T-helper 17 cell (primary cell): ENCODE results near the gene SLC1A1. TPM values are rescaled to one million over a fixed set of nuclear protein-coding genes. Genes with fewer than 3 reads are reported as not detected.

Experiments
- ATAC-seq: fragments of 150-1000 bp; cut with Tn5 transposase; 2 replicates; pipeline ENCODE4 v1.10.0; 2021; ENCODE audit warnings: mild to moderate bottlenecking, moderate library complexity
- DNase-seq, 3 donors: peaks; one replicate each; pipeline versions ENCODE4 v3.0.0 to v3.0.0-alpha.2; 2020 to 2021
- H3K9me3 ChIP-seq: one replicate; pipeline ENCODE4 v1.7.0; 2013; ENCODE audit warnings: low read length, mild to moderate bottlenecking; ENCODE audit not compliant: control insufficient read depth, poor library complexity, severe bottlenecking
- H3K27ac Mint-ChIP-seq: one replicate; pipeline ENCODE4 v1.8.0; 2022; ENCODE audit warnings: mild to moderate bottlenecking, moderate library complexity, mixed read lengths
- H3K27me3 Mint-ChIP-seq: one replicate; pipeline ENCODE4 v1.8.0; 2022; ENCODE audit warnings: mixed read lengths
- H3K36me3 Mint-ChIP-seq: one replicate; pipeline ENCODE4 v1.8.0; 2022; ENCODE audit warnings: low read depth, mixed read lengths
- H3K4me1 Mint-ChIP-seq: one replicate; pipeline ENCODE4 v1.8.0; 2022; ENCODE audit warnings: mild to moderate bottlenecking, mixed read lengths
- H3K4me3 Mint-ChIP-seq: one replicate; pipeline ENCODE4 v1.8.0; 2022; ENCODE audit warnings: mild to moderate bottlenecking, moderate library complexity, mixed read lengths
- total RNA-seq, 4 donors: library from RNA in 2 of 4; stranded (reverse) in 2 of 4; gene quantifications; one replicate each; pipeline ENCODE4 v1.2.3 and lab custom pipeline; 2022 to 2026

SLC1A1 gene
- total RNA-seq, 2 donors from 2014 or later = 0.07 to 0.13 TPM

DNA sequence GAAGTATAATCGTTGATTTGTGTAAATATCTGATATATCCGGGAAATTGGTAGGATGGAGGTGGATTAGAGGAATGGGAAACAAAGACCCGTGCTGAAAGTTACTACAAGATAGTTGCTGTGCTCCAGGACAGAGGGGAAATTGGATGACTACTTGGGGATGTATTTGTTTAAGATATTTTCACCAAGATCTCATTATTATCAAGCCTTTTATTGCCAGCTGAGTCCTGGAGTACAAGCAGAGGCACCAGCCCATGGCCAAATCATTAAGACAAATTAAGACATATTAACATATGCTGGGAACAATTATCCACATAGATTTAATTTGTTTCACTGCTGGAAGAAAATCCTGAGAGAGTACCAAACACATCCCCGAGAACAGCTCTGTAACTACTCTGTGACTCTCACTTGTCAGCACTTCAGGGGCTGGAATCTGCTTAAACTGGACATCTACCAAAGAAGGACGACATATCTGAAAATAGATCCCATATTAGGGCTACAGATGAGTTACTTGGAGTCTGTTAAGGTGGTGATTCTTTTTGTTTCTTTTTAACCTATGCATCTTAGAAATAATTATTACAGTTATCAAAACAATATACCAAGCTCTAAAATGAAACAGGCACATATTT, 68.2 kb downstream of the SLC1A1 start:
- no peak for ATAC-seq
- no peak for DNase-seq

GRCh38 chr9:4559261-4560182, 69.3 kb downstream of the SLC1A1 start:
- no peaks in the 10 kb centered on the region for H3K9me3 ChIP-seq
- ATAC-seq (no peak), DNase-seq (no peak)
- peaks cover 13% of the 10 kb centered on the region for H3K4me1 Mint-ChIP-seq
- peaks cover 6% of the 10 kb centered on the region for H3K27me3 Mint-ChIP-seq
- H3K4me3 Mint-ChIP-seq = no peak overlapping the region
- H3K27ac Mint-ChIP-seq = no peak overlapping the region
- H3K36me3 Mint-ChIP-seq = no peaks in the 10 kb centered on the region

More for the DNA sequence above, 68.2 kb downstream of the SLC1A1 start:
- H3K4me1 Mint-ChIP-seq = peaks cover 13% of the 10 kb centered on the region
- peaks cover 6% of the 10 kb centered on the region for H3K27me3 Mint-ChIP-seq
- no peaks in the 10 kb centered on the region for H3K9me3 ChIP-seq
- no peaks in the 10 kb centered on the region for H3K36me3 Mint-ChIP-seq
- no peak overlapping the region for H3K27ac Mint-ChIP-seq
- H3K4me3 Mint-ChIP-seq = no peak overlapping the region

- DNase-seq (no peak), ATAC-seq (no peak)
- Mint-ChIP-seq H3K4me3 (no peak overlapping the region), H3K4me1 (peaks cover 7% of the 10 kb centered on the region), H3K27ac (no peak overlapping the region), H3K36me3 (no peaks in the 10 kb centered on the region), H3K27me3 (peaks cover 6% of the 10 kb centered on the region)
- H3K9me3 ChIP-seq = no peaks in the 10 kb centered on the region
These were observed 72.8 kb downstream of the SLC1A1 start for GRCh38 chr9:4563105-4563504.

DNA sequence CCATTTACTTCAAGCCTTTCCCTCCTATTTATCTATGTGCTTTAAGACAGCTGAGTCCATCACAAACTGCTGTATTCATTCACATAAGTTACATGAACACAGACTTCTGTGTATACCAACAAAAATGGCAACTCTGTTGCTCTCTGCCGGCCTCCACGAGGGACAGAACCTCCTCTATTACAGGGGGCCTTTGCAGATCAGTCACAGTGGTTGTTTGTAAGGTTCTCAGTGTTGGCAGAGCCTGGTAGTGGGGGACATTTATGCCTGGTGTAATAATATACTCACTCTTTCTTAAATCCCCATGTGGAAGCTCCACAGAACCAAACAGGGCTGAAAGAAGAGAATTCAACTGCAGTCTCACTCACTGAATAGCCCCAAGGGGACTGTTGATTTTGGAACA, 76.5 kb downstream of the SLC1A1 start:
- no peaks in the 10 kb centered on the region for H3K9me3 ChIP-seq
- Mint-ChIP-seq H3K27ac (no peak overlapping the region), H3K27me3 (no peaks in the 10 kb centered on the region), H3K36me3 (no peaks in the 10 kb centered on the region), H3K4me1 (peaks cover 7% of the 10 kb centered on the region), H3K4me3 (no peak overlapping the region)
- no peak for ATAC-seq
- DNase-seq = no peak

- ATAC-seq = no peak
These were observed 77.3 kb downstream of the SLC1A1 start for GRCh38 chr9:4567601-4568000.

DNA sequence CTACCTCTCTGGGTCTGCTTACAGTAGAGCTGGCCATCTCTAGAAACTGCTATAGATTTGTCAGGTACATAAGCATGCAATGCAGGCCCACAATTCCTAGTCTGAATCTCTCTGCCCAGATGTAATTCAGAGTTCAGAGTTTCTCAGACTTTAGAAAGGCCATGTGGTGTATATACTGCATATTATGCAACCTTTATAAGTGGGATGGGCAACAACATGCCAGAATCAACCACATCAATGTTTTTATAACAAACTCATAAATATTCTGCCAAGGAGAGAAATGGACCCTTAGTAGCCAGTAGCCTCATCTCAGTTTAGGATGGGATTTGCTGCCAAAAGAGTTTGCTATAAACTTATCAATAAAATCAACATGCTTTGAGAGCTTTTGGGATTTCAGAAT, 78.8 kb downstream of the SLC1A1 start:
- Mint-ChIP-seq H3K27ac (no peak overlapping the region), H3K4me1 (peaks cover 9% of the 10 kb centered on the region), H3K4me3 (no peak overlapping the region), H3K36me3 (no peaks in the 10 kb centered on the region), H3K27me3 (no peaks in the 10 kb centered on the region)
- ATAC-seq = no peak
- no peaks in the 10 kb centered on the region for H3K9me3 ChIP-seq
- DNase-seq = no peak

More at GRCh38 chr9:4567601-4568000, 77.3 kb downstream of the SLC1A1 start:
- no peaks in the 10 kb centered on the region for H3K36me3 Mint-ChIP-seq
- H3K27ac Mint-ChIP-seq = no peak overlapping the region
- no peaks in the 10 kb centered on the region for H3K27me3 Mint-ChIP-seq
- no peak for DNase-seq
- no peak overlapping the region for H3K4me3 Mint-ChIP-seq
- H3K9me3 ChIP-seq = no peaks in the 10 kb centered on the region
- peaks cover 13% of the 10 kb centered on the region for H3K4me1 Mint-ChIP-seq

- ATAC-seq (no peak), DNase-seq (no peak)
- Mint-ChIP-seq H3K27me3 (peaks cover 7% of the 10 kb centered on the region), H3K36me3 (no peaks in the 10 kb centered on the region), H3K4me1 (peaks cover 10% of the 10 kb centered on the region), H3K27ac (peak overlapping the region; percentile 32), H3K4me3 (no peak overlapping the region)
- no peaks in the 10 kb centered on the region for H3K9me3 ChIP-seq
These were observed 82.0 kb downstream of the SLC1A1 start for GRCh38 chr9:4572184-4572826.

DNA sequence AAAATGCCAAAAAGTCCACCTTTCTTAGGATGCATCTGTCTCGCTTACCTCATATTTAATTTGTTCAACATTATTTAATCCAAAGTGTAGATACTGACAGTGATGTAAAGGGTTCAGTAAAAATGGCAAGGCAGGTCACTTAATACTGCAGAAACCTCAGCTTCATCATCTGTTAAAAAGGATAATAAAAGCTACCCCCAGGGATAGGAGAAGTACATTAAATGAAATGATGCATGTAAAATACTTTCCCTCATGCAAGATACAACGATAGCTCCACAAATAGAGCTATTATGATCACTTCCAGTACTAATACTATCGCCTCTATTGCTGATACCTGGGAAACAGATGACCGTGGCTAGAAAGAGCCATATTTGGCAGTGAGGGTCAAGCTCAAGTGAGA, 82.9 kb downstream of the SLC1A1 start:
- H3K4me3 Mint-ChIP-seq = no peak overlapping the region
- peaks cover 7% of the 10 kb centered on the region for H3K27me3 Mint-ChIP-seq
- ATAC-seq (no peak), DNase-seq (no peak)
- H3K4me1 Mint-ChIP-seq = peaks cover 10% of the 10 kb centered on the region
- peak overlapping the region; percentile 19 for H3K27ac Mint-ChIP-seq
- no peaks in the 10 kb centered on the region for H3K9me3 ChIP-seq
- H3K36me3 Mint-ChIP-seq = peaks cover 3% of the 10 kb centered on the region

DNA sequence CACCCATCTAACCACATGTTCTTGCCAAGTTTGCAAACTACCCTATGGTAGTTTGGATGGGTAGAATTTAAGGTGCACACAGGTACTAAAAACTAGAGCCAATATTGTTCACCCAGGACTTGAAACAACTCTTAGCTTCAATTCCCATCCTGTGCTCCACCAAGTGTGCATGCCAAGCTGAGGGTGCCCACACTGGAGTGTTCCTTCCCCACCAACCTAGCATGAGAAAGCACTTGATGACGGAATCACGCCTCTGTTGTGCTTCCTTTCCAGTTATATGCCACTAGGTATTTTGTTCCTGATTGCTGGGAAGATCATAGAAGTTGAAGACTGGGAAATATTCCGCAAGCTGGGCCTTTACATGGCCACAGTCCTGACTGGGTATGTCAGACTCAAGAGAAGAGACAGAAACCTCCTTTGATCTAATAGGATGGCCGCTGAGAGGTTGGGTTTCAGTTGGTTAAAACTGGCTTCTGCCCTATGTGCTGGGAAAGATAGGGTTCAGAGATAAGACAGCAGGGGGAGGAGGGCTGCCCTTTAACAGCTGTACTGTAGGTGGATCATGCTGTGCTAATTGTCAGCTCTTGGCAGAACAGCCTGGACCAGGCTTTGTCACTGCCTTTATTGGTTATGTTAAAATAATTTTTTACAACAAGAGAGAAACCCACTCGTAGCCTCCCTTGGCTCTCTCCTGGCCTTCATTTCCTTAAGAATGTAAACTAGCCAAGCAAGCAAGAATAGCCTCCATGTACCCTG, 83.5 kb downstream of the SLC1A1 start:
- Mint-ChIP-seq H3K36me3 (peaks cover 3% of the 10 kb centered on the region), H3K4me3 (no peak overlapping the region), H3K27me3 (peaks cover 7% of the 10 kb centered on the region), H3K4me1 (peaks cover 10% of the 10 kb centered on the region), H3K27ac (no peak overlapping the region)
- DNase-seq (no peak), ATAC-seq (no peak)
- no peaks in the 10 kb centered on the region for H3K9me3 ChIP-seq

DNA sequence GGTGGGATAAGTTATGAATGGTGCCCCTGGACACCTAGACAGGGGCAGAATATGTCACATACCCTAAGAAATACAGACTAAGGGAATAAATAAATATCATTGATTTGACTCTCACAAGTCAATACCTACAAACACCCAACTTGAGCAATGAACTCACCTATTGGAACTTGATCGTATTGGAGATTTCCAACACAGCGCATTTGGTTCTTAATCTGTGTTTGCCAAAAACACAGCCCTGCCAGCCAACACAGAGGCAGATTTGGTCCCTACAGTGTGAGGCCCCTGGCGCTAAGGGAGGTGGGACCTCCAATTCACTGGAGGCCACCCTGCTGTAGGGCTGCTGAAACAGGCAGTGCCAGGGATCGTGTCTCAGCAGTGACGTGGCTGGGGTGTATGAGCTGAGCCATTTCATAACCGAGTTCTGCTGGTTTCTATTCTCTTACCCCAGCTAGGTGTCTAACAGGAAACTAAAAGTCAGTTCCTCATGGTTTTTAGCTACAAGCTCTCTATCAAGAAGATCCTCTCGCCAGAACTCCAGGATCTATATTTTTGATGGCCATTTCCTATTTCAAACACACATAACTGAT, 84.5 kb downstream of the SLC1A1 start:
- H3K9me3 ChIP-seq = no peaks in the 10 kb centered on the region
- DNase-seq (no peak), ATAC-seq (no peak)
- Mint-ChIP-seq H3K4me3 (no peak overlapping the region), H3K4me1 (peaks cover 10% of the 10 kb centered on the region), H3K27ac (no peak overlapping the region), H3K27me3 (peaks cover 7% of the 10 kb centered on the region), H3K36me3 (peaks cover 3% of the 10 kb centered on the region)

GRCh38 chr9:4575997-4576396, 85.7 kb downstream of the SLC1A1 start:
- Mint-ChIP-seq H3K4me3 (no peak overlapping the region), H3K36me3 (peaks cover 4% of the 10 kb centered on the region), H3K27ac (no peak overlapping the region), H3K4me1 (peaks cover 10% of the 10 kb centered on the region), H3K27me3 (peaks cover 7% of the 10 kb centered on the region)
- no peaks in the 10 kb centered on the region for H3K9me3 ChIP-seq
- DNase-seq (no peak), ATAC-seq (no peak)

DNA sequence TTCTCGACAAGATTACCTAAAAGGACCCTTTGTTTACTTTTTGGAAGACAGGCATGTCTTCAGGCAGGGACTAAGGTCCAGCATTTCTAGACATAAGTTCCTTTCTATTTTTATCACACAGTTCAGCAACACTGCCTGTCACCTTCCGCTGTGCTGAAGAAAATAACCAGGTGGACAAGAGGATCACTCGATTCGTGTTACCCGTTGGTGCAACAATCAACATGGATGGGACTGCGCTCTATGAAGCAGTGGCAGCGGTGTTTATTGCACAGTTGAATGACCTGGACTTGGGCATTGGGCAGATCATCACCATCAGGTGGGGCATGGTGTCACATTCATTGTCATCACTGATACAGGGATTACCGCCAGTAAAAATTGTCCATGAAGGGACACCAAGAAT, 86.2 kb downstream of the SLC1A1 start:
- ATAC-seq = no peak
- H3K4me3 Mint-ChIP-seq = no peak overlapping the region

More for the DNA sequence above, 86.2 kb downstream of the SLC1A1 start:
- no peaks in the 10 kb centered on the region for H3K9me3 ChIP-seq
- Mint-ChIP-seq H3K27ac (no peak overlapping the region), H3K4me1 (peaks cover 10% of the 10 kb centered on the region), H3K36me3 (peaks cover 4% of the 10 kb centered on the region), H3K27me3 (peaks cover 7% of the 10 kb centered on the region)
- DNase-seq = no peak
